SU-DHL-6 (cell line): ENCODE data around the gene KDM3A.

Experiments used
- H2AFZ ChIP-seq: fragments of 200-600 bp; sonication (generic); 2 replicates; pipeline ENCODE4 v1.6.1; 2014; ENCODE audit warnings: low read depth, mild to moderate bottlenecking, moderate library complexity, mixed read lengths, antibody characterized with exemption, low read length; ENCODE audit not compliant: severe bottlenecking
- H3F3A ChIP-seq: fragments of 200-600 bp; shearing (Covaris generic); 2 replicates; pipeline ENCODE4 v1.6.0; 2016; ENCODE audit warnings: antibody characterized with exemption, mild to moderate bottlenecking; ENCODE audit not compliant: insufficient read depth
- H3K27ac ChIP-seq: fragments of 200-600 bp; sonication (generic); 2 replicates; pipeline ENCODE4 v1.5.1; 2016; ENCODE audit warnings: low read depth, mild to moderate bottlenecking, low read length, moderate library complexity, mixed read lengths
- H3K27me3 ChIP-seq: fragments of 200-600 bp; sonication (generic), shearing (Covaris generic); 2 replicates; pipeline ENCODE4 v1.6.0; 2014; ENCODE audit warnings: mild to moderate bottlenecking, low read length
- H3K36me3 ChIP-seq: fragments of 200-600 bp; sonication (generic); 2 replicates; pipeline ENCODE4 v1.6.1; 2014; ENCODE audit warnings: mild to moderate bottlenecking, low read length, mixed read lengths
- H3K4me2 ChIP-seq: fragments of 300-600, 200-600 bp; shearing (Covaris generic), sonication (generic); 2 replicates; pipeline ENCODE4 v1.6.0; 2014; ENCODE audit warnings: low read length, low read depth, mild to moderate bottlenecking; ENCODE audit not compliant: poor library complexity, severe bottlenecking
- H3K4me3 ChIP-seq: fragments of 200-600 bp; sonication (generic); 2 replicates; pipeline ENCODE4 v1.5.1; 2014; ENCODE audit warnings: antibody characterized with exemption, low read length, mild to moderate bottlenecking, mixed read lengths; ENCODE audit not compliant: insufficient read depth, poor library complexity, severe bottlenecking
- H3K79me2 ChIP-seq: fragments of 200-600 bp; sonication (generic); 2 replicates; pipeline ENCODE4 v1.6.1; 2014; ENCODE audit warnings: mild to moderate bottlenecking, low read length, moderate library complexity; ENCODE audit not compliant: insufficient read depth
- H3K9ac ChIP-seq: fragments of 200-600 bp; sonication (generic); 2 replicates; pipeline ENCODE4 v1.7.0; 2014; ENCODE audit warnings: mild to moderate bottlenecking, low read length
- H3K9me2 ChIP-seq: fragments of 200-600 bp; sonication (generic); replicated peaks from 2 replicates; pipeline ENCODE4 v1.6.1; 2014; ENCODE audit warnings: low read length; ENCODE audit not compliant: insufficient read depth
- H3K9me3 ChIP-seq: fragments of 200-600 bp; sonication (generic); 2 replicates; pipeline ENCODE4 v1.6.1; 2014; ENCODE audit warnings: low read length, mixed read lengths; ENCODE audit not compliant: insufficient read depth
- H4K20me1 ChIP-seq: fragments of 200-600 bp; sonication (generic); 2 replicates; pipeline ENCODE4 v1.6.1; 2014; ENCODE audit warnings: low read depth, mild to moderate bottlenecking, antibody characterized with exemption, low read length, moderate library complexity, mixed read lengths
- EZH2phosphoT487 ChIP-seq: fragments of 200-600 bp; sonication (generic), shearing (Covaris generic); conservative IDR thresholded peaks from 2 replicates; pipeline ENCODE4 v1.6.1; 2018; ENCODE audit warnings: mild to moderate bottlenecking, antibody characterized with exemption, low read length, moderate library complexity, mixed read lengths
- TF ChIP-seq, protein P1 (sequence below): fragments of 200-600 bp; sonication (generic); IDR thresholded peaks from one replicate; pipeline ENCODE4 v1.5.1; 2017; ENCODE audit warnings: antibody characterized with exemption, mild to moderate bottlenecking, low read length, moderate library complexity; ENCODE audit not compliant: insufficient read depth, poor library complexity, severe bottlenecking

The KDM3A gene

DNA sequence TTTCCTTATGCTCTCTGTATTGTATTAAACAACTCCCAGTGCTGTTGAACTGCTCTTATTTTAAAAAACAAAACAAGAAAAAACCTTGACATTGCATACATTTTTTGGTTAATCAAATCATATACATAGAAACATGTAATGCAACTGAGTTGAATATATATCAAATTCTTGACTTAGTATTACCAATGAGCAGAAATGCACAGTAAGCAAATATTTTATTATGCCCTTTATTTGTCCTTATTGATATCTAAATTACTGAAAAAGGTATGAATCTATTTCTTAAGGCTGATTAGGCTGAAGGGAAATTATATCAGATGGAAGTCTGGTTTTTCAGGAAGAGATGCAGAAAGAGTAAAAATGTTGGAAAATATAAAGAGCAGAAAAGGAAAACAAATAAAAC lies 6.9 kb upstream of the KDM3A start:
- TF ChIP-seq, protein P1, sequence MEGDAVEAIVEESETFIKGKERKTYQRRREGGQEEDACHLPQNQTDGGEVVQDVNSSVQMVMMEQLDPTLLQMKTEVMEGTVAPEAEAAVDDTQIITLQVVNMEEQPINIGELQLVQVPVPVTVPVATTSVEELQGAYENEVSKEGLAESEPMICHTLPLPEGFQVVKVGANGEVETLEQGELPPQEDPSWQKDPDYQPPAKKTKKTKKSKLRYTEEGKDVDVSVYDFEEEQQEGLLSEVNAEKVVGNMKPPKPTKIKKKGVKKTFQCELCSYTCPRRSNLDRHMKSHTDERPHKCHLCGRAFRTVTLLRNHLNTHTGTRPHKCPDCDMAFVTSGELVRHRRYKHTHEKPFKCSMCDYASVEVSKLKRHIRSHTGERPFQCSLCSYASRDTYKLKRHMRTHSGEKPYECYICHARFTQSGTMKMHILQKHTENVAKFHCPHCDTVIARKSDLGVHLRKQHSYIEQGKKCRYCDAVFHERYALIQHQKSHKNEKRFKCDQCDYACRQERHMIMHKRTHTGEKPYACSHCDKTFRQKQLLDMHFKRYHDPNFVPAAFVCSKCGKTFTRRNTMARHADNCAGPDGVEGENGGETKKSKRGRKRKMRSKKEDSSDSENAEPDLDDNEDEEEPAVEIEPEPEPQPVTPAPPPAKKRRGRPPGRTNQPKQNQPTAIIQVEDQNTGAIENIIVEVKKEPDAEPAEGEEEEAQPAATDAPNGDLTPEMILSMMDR = no peak
- TF ChIP-seq EZH2phosphoT487 = no peak
- no peaks in the 10 kb centered on the region for H3K27me3 ChIP-seq

GRCh38 chr2:86435531-86435930 lies 5.6 kb upstream of the KDM3A start:
- Histone ChIP-seq H3K9me2 (no peaks in the 10 kb centered on the region), H3K27me3 (no peaks in the 10 kb centered on the region), H3K9me3 (peaks cover 13% of the 10 kb centered on the region), H4K20me1 (no peaks in the 10 kb centered on the region), H3K27ac (no peak overlapping the region), H2AFZ (no peak overlapping the region), H3K9ac (no peak overlapping the region), H3K4me2 (no peak overlapping the region), H3K4me3 (no peak overlapping the region), H3K36me3 (peaks cover 20% of the 10 kb centered on the region), H3K79me2 (no peaks in the 10 kb centered on the region), H3F3A (peaks cover 13% of the 10 kb centered on the region)
- TF ChIP-seq, protein P1 = no peak
- TF ChIP-seq EZH2phosphoT487 = no peak

More for the DNA sequence above, 6.9 kb upstream of the KDM3A start:
- peaks cover 9% of the 10 kb centered on the region for H3K36me3 ChIP-seq
- 0 out of 2 replicates have a peak, but pooled peaks cover under 1% of the 10 kb centered on the region for H3F3A ChIP-seq
- no peaks in the 10 kb centered on the region for H3K79me2 ChIP-seq
- H3K9me3 ChIP-seq = 0 out of 2 replicates have a peak, but pooled peaks cover 2% of the 10 kb centered on the region
- H3K9ac ChIP-seq = no peak overlapping the region
- H4K20me1 ChIP-seq = no peaks in the 10 kb centered on the region
- H3K27ac ChIP-seq = no peak overlapping the region
- H3K9me2 ChIP-seq = no peaks in the 10 kb centered on the region
- no peak overlapping the region for H3K4me3 ChIP-seq
- H2AFZ ChIP-seq = no peak overlapping the region
- H3K4me2 ChIP-seq = no peak overlapping the region

DNA sequence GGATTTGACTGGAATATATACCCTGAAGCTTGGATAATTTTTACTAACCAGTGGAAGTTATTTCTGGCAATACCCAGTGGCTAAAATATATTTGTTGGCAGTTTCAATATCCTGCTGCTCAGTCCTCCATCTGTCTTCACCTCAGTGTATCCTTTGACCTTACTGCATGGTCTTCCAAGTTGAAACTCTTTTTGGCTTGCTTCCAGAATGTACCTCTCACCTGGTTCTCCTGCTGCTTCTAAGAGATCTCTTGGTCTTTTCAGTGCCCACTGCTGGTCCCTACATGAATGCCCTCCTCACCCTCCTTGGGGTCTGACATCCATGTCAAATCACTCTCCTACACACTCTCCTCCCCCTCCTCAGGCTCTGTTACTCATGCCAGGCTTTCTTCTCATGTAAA lies 4.8 kb upstream of the KDM3A start:
- Histone ChIP-seq H3K9ac (no peak overlapping the region), H3K27me3 (no peaks in the 10 kb centered on the region), H3K9me2 (no peaks in the 10 kb centered on the region), H3K36me3 (peaks cover 20% of the 10 kb centered on the region), H3K27ac (no peak overlapping the region), H3K4me3 (no peak overlapping the region), H4K20me1 (no peaks in the 10 kb centered on the region), H3K4me2 (no peak overlapping the region), H3K9me3 (peaks cover 13% of the 10 kb centered on the region), H3F3A (peaks cover 13% of the 10 kb centered on the region), H3K79me2 (no peaks in the 10 kb centered on the region), H2AFZ (no peak overlapping the region)
- TF ChIP-seq, protein P1 = no peak
- TF ChIP-seq EZH2phosphoT487 = no peak
